Measurements from ENCODE around the gene URB1.
A peak's percentile ranks its signal among the peaks of the same experiment; 100 is the strongest.
"Not testable (repeated sequence)": the region's sequence is repeated elsewhere in the genome, so short reads cannot be mapped to it uniquely, and the experiment has no call there.

URB1 gene

GRCh38 chr21:32412162-32413014 lies 19.6 kb upstream of the URB1 start, which contains the start of gene EVA1C:
EVA1C (plus strand) TSS chr21:32412706; CDS start chr21:32412854, 148 bp downstream.
- DNase-seq, result peak; percentile 68

GRCh38 chr21:32411350-32412161 lies 18.7 kb upstream of the URB1 start:
- DNase-seq, result peak; percentile 72

- DNase-seq, result no peak
Observed at GRCh38 chr21:32410916-32411315, 18.1 kb upstream of the URB1 start.

GRCh38 chr21:32410291-32410690 lies 17.5 kb upstream of the URB1 start:
- no peak for DNase-seq

- DNase-seq, result no peak
Observed at GRCh38 chr21:32406405-32406804, 13.6 kb upstream of the URB1 start.

GRCh38 chr21:32403201-32403777 lies 10.5 kb upstream of the URB1 start:
- no peak for DNase-seq

GRCh38 chr21:32393677-32394001 lies 827 bp upstream of the URB1 start:
- DNase-seq, result no peak

- no peak for DNase-seq
Observed at GRCh38 chr21:32392299-32392879, 423 bp downstream of the URB1 start.

- DNase-seq, result no peak
Observed at GRCh38 chr21:32391755-32392154, 1.1 kb downstream of the URB1 start.

- DNase-seq, result not testable (repeated sequence)
Observed at GRCh38 chr21:32390537-32391224, 2.1 kb downstream of the URB1 start.

GRCh38 chr21:32389337-32390015 lies 3.3 kb downstream of the URB1 start:
- no peak for DNase-seq

GRCh38 chr21:32388306-32388705 lies 4.5 kb downstream of the URB1 start:
- no peak for DNase-seq

- no peak for DNase-seq
Observed at GRCh38 chr21:32387151-32387550, 5.7 kb downstream of the URB1 start.

GRCh38 chr21:32386195-32386870 lies 6.5 kb downstream of the URB1 start:
- no peak for DNase-seq

- DNase-seq, result no peak
Observed at GRCh38 chr21:32383812-32384211, 9.0 kb downstream of the URB1 start.

- no peak for DNase-seq
Observed at GRCh38 chr21:32382108-32382644, 10.6 kb downstream of the URB1 start.

GRCh38 chr21:32381571-32381970 lies 11.2 kb downstream of the URB1 start:
- no peak for DNase-seq

GRCh38 chr21:32380940-32381339 lies 11.9 kb downstream of the URB1 start:
- no peak for DNase-seq

GRCh38 chr21:32378956-32379355 lies 13.9 kb downstream of the URB1 start:
- DNase-seq, result no peak

GRCh38 chr21:32377991-32378390 lies 14.8 kb downstream of the URB1 start:
- DNase-seq, result no peak

- no peak for DNase-seq
Observed at GRCh38 chr21:32377506-32377905, 15.3 kb downstream of the URB1 start.
